IPS-18a (cell line): ENCODE results near the gene CACNA1A.
A peak's percentile ranks its signal among the peaks of the same experiment; 100 is the strongest.
"Not testable (repeated sequence)": the region's sequence is repeated elsewhere in the genome, so short reads cannot be mapped to it uniquely, and the experiment has no call there.

Experiments used
- H3K27ac ChIP-seq: one replicate; pipeline ENCODE4 v1.5.1; 2013; ENCODE audit warnings: low read length
- H3K27me3 ChIP-seq: one replicate; pipeline ENCODE4 v1.6.1; 2013; ENCODE audit warnings: mild to moderate bottlenecking, low read length; ENCODE audit not compliant: control insufficient read depth, insufficient read depth
- H3K36me3 ChIP-seq: one replicate; pipeline ENCODE4 v1.6.1; 2013; ENCODE audit warnings: low read depth, low read length; ENCODE audit not compliant: control insufficient read depth
- H3K4me1 ChIP-seq: one replicate; pipeline ENCODE4 v1.6.1; 2013; ENCODE audit warnings: low read depth, low read length; ENCODE audit not compliant: control insufficient read depth
- H3K4me3 ChIP-seq: one replicate; pipeline ENCODE4 v1.5.1; 2013; ENCODE audit warnings: low read length
- H3K9ac ChIP-seq: one replicate; pipeline ENCODE4 v1.6.1; 2013; ENCODE audit warnings: mild to moderate bottlenecking, low read length, moderate library complexity
- H3K9me3 ChIP-seq: one replicate; pipeline ENCODE4 v1.6.1; 2013; ENCODE audit warnings: low read depth, low read length; ENCODE audit not compliant: control insufficient read depth

The CACNA1A gene

DNA sequence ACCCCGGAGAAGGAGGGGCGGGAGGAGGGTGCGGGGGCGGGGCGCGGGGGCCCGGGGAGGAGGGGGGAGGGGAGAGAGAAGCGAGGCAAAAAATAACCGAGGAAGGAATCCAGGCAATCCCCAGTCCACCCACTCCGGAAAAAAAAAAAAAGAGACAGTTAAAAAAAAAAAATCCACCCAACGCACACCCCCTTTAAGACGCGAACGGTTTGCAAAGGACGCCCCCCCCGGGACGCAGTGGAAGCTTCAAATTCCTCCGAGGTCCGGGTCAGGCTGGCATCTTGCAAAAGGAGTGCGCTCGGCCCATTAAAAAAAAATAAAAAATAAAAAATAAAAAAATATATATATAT is at the start of gene CACNA1A:
CACNA1A (minus strand) TSS at position 9 of the 350 bp plus-strand sequence. CDS start 255 bp downstream, outside the sequence.
- Histone ChIP-seq H3K9me3 (no peaks in the 10 kb centered on the region), H3K27ac (no peak within 1 kb of the TSS), H3K4me1 (peaks cover 9% of the 10 kb centered on the region), H3K9ac (peak within 1 kb of the TSS; percentile 59), H3K27me3 (peaks cover 28% of the 10 kb centered on the region), H3K4me3 (peak within 1 kb of the TSS; percentile 82), H3K36me3 (peaks cover 3% of the 10 kb centered on the region)

DNA sequence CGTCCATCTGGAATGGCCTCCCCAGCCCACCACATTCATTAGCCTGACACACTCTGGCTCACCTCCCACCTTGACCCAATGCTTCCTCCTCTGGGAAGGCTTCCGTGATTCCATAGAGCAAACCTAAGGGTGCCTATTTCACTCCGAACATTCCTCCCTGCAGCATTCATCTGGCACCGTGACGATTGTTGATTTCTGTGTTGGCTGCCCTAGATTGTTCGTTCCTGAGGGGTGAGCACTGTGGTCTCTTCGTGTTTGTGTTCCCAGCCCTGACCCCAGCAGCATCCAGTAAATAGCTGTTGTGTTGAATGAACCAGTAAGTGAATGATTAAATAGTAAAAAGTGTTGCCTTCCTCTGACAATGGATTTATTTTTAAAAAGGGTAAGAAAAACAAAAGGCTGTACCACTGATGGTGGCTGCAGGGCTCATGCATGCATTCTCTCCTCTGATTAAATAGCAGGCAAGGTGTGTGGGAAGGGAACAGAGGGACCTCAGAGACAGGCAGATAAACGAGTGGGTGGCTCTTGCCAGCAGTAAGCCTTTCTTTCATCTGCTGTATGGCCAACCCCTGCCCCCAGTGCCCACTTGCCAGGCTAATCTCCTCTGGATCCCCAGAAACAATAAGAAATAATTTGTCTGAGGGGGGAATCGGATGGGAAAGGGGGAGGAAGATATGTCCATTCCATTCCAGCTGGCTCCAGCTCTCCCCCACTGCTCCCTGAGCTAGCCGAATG is 48.4 kb upstream of the CACNA1A start:
- Histone ChIP-seq H3K9me3 (no peaks in the 10 kb centered on the region), H3K27me3 (no peaks in the 10 kb centered on the region), H3K9ac (no peak overlapping the region)

DNA sequence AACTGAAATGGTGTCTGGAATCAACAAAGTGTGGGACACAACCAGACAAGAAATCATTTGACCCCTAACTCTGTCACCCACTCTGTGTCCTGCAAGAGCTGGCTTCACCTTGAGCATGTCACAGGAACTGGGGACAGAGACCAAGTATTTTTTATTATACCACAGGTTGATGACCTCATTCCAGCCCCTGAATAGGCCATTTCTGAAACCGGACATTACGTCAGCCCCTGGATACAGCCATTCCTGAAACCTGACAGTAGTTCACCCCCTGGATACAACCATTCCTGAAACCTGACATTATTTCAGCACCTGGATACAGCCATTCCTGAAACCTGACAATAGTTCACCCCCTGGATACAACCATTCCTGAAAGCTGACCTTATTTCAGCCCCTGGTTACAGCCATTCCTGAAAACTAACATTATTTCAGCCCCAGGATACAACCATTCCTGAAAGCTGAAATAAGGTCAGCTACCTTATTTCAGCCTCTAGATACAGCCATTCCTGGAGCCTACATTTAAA is 47.7 kb upstream of the CACNA1A start:
- no peaks in the 10 kb centered on the region for H3K27me3 ChIP-seq
- no peak overlapping the region for H3K4me3 ChIP-seq
- no peaks in the 10 kb centered on the region for H3K4me1 ChIP-seq
- no peak overlapping the region for H3K27ac ChIP-seq
- no peak overlapping the region for H3K9ac ChIP-seq
- no peaks in the 10 kb centered on the region for H3K9me3 ChIP-seq
- no peaks in the 10 kb centered on the region for H3K36me3 ChIP-seq

More for the DNA sequence above, 48.4 kb upstream of the CACNA1A start:
- H3K4me1 ChIP-seq, result no peaks in the 10 kb centered on the region
- H3K36me3 ChIP-seq, result no peaks in the 10 kb centered on the region
- no peak overlapping the region for H3K4me3 ChIP-seq
- no peak overlapping the region for H3K27ac ChIP-seq

DNA sequence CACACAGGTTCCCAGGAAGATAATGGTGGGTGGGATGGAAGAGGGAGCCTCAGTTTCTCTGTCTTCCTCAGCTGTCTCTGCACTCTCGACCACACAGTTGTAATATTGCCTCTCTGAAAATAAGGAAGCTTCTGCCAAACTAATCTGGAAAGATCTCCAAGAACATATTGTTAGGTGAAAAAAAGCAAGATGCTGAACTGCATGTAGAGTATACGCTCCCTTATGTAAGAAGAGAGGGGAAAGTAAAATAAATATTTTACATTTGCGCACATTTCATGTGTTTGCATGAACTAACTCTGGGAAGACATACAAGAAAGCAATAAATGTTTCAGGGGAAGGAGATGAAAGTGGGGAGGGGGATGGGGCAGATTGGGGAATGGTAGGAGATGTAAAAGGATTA is 41.9 kb upstream of the CACNA1A start:
- no peak overlapping the region for H3K4me3 ChIP-seq
- no peaks in the 10 kb centered on the region for H3K4me1 ChIP-seq
- H3K36me3 ChIP-seq, result no peaks in the 10 kb centered on the region
- H3K27ac ChIP-seq, result no peak overlapping the region
- H3K9ac ChIP-seq, result no peak overlapping the region
- H3K27me3 ChIP-seq, result no peaks in the 10 kb centered on the region
- no peaks in the 10 kb centered on the region for H3K9me3 ChIP-seq

DNA sequence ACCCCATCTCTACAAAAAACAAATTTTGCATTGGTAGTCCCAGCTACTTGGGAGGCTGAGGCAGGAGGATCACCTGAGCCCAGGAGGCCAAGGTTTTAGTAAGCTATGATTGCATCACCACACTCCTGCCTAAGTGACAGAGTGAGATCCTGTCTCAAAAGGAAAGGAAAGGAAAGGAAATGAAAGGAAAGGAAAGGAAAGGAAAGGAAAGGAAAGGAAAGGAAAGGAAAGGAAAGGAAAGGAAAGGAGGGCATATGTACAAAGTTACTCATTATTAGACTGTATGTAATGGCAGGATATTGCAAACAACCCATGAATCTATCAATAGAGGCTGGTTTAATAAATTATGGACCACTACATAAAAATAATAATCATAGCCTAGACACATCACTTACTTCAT is 40.8 kb upstream of the CACNA1A start:
- no peak overlapping the region for H3K4me3 ChIP-seq
- H3K9me3 ChIP-seq, result no peaks in the 10 kb centered on the region
- no peaks in the 10 kb centered on the region for H3K36me3 ChIP-seq

DNA sequence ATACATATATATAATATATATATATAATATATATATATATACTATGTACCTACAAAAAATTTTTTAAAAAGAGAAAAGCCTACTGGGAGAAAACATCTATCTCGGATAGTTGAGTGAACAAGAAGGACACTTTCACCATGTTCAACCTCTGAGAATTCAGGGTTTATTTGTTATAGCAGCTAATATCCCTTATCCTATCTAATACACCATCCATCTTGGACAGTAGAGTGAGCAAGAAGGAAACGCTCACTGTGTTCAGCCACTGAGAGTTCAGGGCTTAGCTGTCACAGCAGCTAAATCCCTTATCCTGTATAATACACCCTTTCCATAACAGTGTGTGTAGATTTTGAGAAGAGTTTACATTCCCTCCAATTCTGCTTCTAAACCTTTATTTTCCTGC is 38.1 kb upstream of the CACNA1A start:
- no peak overlapping the region for H3K27ac ChIP-seq
- H3K9ac ChIP-seq, result no peak overlapping the region
- no peak overlapping the region for H3K4me3 ChIP-seq
- no peaks in the 10 kb centered on the region for H3K27me3 ChIP-seq
- no peaks in the 10 kb centered on the region for H3K36me3 ChIP-seq
- H3K9me3 ChIP-seq, result no peaks in the 10 kb centered on the region
- H3K4me1 ChIP-seq, result no peaks in the 10 kb centered on the region

More for the DNA sequence above, 40.8 kb upstream of the CACNA1A start:
- no peaks in the 10 kb centered on the region for H3K4me1 ChIP-seq
- H3K27ac ChIP-seq, result no peak overlapping the region
- no peaks in the 10 kb centered on the region for H3K27me3 ChIP-seq
- H3K9ac ChIP-seq, result no peak overlapping the region

DNA sequence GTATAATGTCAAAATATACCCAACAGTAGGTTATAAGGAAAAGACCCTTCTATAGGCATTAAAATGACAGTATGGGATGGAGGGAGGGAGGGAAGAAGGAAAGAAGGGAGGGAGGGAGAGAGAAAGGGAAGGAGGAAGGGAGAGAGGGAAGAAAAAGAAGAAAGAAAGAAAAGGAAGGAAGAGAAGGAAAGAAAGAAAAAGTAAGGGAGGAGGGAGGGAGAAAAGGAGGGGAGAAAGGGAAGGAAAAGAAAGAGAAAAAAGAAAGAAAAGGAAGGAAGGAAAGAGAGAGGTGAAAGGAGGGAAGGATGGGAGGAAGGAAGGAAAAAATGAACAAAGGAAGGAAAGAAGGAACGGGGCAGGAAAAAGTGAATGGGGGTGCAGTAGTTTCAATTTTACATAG is 35.3 kb upstream of the CACNA1A start:
- no peak overlapping the region for H3K4me3 ChIP-seq
- no peaks in the 10 kb centered on the region for H3K27me3 ChIP-seq
- no peaks in the 10 kb centered on the region for H3K9me3 ChIP-seq
- H3K9ac ChIP-seq, result no peak overlapping the region
- no peaks in the 10 kb centered on the region for H3K36me3 ChIP-seq
- H3K27ac ChIP-seq, result no peak overlapping the region
- no peaks in the 10 kb centered on the region for H3K4me1 ChIP-seq

DNA sequence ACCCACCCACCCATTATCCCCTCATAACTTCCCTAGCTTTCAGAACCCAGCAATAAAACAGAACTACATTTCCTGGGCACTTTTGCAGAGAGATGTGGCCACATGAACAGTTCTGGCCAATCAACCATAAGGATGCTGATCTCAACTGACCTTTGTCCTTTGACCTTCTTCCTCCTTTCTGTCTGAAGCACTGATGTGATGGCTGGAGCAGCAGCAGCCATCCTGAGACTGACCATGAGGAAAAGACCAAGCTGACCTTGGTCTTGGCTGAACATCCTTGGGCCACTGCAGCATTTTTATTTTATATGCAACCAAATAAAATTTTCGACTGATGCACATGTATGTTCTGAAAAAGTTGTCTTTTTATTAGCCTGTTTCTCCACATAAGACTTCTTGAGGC is 33.1 kb upstream of the CACNA1A start:
- Histone ChIP-seq H3K9me3 (no peaks in the 10 kb centered on the region), H3K4me1 (no peaks in the 10 kb centered on the region), H3K27me3 (no peaks in the 10 kb centered on the region), H3K4me3 (no peak overlapping the region), H3K9ac (no peak overlapping the region), H3K36me3 (no peaks in the 10 kb centered on the region), H3K27ac (no peak overlapping the region)

DNA sequence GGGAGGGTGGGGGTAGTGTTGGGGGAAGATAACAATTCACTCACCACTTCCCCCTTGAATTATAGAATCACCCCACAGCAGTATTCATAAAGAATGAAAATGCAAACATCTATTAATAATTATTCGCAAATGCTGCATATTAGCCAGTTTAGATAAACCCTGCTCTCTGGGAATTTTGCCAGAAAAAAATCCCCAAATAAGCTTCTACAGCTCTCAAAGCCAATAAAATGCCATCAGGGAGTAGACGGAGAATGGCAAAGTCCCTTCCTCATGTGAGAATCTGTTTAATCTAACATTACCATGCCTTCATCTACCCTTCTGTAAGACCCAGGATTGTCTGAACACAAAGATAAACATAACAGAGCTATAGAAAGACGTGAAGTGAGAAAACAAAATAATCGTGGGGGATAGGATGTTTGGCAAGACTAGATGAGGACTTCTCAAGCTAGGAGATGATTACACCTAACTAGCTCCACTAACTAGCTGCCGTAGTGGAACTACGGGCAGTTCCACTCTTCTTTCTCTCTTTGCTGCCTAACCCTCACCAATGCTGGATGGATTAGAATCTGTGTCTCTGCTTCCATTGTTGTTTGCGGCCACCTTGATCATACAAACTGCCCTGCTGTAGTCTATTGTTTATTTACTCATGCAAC is 32.4 kb upstream of the CACNA1A start:
- Histone ChIP-seq H3K9ac (no peak overlapping the region), H3K27me3 (no peaks in the 10 kb centered on the region), H3K36me3 (no peaks in the 10 kb centered on the region), H3K9me3 (no peaks in the 10 kb centered on the region), H3K4me3 (no peak overlapping the region), H3K4me1 (no peaks in the 10 kb centered on the region), H3K27ac (no peak overlapping the region)

DNA sequence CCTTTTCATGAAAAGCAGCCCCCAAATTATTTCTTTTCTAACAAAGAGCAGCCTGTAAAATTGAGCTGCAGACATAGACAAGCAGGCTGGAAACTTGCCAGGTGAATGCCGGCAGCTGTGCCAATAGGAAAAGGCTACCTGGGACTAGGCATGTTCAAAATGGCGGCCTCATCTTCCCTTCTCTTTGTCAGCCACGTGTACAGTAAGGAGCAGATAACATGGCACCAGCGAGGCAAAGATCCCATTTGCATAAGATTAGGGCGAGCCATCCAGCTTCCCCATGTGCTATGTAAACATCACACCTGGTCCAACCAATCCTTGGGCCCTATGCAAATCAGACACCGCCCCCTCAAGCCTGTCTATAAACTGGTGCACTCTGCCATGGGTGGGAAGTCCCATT is 31.2 kb upstream of the CACNA1A start:
- H3K27ac ChIP-seq, result no peak overlapping the region
- no peaks in the 10 kb centered on the region for H3K36me3 ChIP-seq
- no peaks in the 10 kb centered on the region for H3K9me3 ChIP-seq
- H3K4me3 ChIP-seq, result no peak overlapping the region
- no peaks in the 10 kb centered on the region for H3K4me1 ChIP-seq
- H3K27me3 ChIP-seq, result no peaks in the 10 kb centered on the region
- no peak overlapping the region for H3K9ac ChIP-seq

DNA sequence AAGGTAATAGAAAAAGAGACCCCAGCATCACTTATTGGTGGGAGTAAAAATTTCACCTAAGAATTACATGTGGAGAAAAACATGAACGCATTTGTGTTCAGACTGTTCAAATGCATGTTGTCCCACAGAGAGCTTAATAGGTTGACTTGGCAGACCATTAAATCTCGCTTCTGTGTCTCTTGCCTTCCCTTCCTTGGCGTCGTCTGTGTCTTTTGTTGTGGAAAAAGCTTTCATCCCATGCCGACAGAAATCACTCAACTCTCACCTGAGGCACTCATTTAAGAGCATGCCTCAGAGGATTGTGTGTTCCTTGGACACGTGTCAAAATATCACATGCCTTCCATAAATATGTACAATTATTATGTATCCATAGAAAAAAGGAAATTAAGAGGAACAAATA is 24.4 kb upstream of the CACNA1A start:
- Histone ChIP-seq H3K9ac (no peak overlapping the region), H3K4me3 (no peak overlapping the region), H3K4me1 (no peaks in the 10 kb centered on the region), H3K36me3 (no peaks in the 10 kb centered on the region), H3K9me3 (no peaks in the 10 kb centered on the region), H3K27me3 (no peaks in the 10 kb centered on the region), H3K27ac (no peak overlapping the region)

DNA sequence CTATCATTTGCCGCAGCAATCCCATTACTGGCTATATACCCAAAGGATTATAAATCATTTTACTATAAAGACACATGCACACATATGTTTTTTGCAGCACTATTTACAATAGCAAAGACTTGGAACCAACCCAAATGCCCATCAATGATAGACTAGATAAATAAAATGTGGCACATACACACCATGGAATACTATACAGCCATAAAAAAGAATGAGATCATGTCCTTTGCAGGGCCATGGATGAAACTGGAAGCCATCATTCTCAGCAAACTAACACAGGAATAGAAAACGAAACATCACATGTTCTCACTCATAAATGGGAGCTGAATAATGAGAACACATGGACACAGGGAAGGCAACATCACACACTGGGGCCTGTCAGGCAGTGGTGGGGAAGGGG is 23.4 kb upstream of the CACNA1A start:
- not testable (repeated sequence) for H3K27me3 ChIP-seq, H3K4me1 ChIP-seq, H3K9me3 ChIP-seq

More for the DNA sequence above, 23.4 kb upstream of the CACNA1A start:
- H3K4me3 ChIP-seq, H3K27ac ChIP-seq, H3K9ac ChIP-seq, H3K36me3 ChIP-seq: not testable (repeated sequence)
